C1 segment of cervical spinal cord (tissue), 14 donors: ENCODE results near the gene ZNF548.
A peak's percentile ranks its signal among the peaks of the same experiment; 100 is the strongest.
"Not testable (repeated sequence)": the region's sequence is repeated elsewhere in the genome, so short reads cannot be mapped to it uniquely, and the experiment has no call there.

Experiments used
- DNase-seq, 14 donors: peaks; one replicate each; lab custom pipeline; 2025; lab: John Stamatoyannopoulos, UW

Gene ZNF548

GRCh38 chr19:57389730-57390598 is at the start of gene ZNF548:
Gene ZNF548 (plus strand): TSS chr19:57389854. CDS start chr19:57390100, 246 bp downstream.
- peak; percentile 62 to 99 (median 94) for DNase-seq

GRCh38 chr19:57342582-57342981 is 47.1 kb upstream of the ZNF548 start:
- no peak for DNase-seq

GRCh38 chr19:57348136-57348535 is 41.5 kb upstream of the ZNF548 start:
- no peak for DNase-seq

- peak; percentile 52 to 97 (median 90) for DNase-seq
These were observed 38.5 kb upstream of the ZNF548 start, which contains the start of gene ZNF304 for GRCh38 chr19:57350877-57351805. Gene ZNF304 (plus strand): TSS chr19:57351271. CDS start chr19:57351665, 394 bp downstream.

- DNase-seq = no peak
These were observed 37.8 kb upstream of the ZNF548 start for GRCh38 chr19:57351867-57352266.

GRCh38 chr19:57355916-57356315 is 33.7 kb upstream of the ZNF548 start:
- no peak for DNase-seq

- no peak for DNase-seq
These were observed 32.2 kb upstream of the ZNF548 start for GRCh38 chr19:57357406-57357805.

- DNase-seq = no peak
These were observed 30.4 kb upstream of the ZNF548 start for GRCh38 chr19:57359300-57359699.

- no peak for DNase-seq
These were observed 27.2 kb upstream of the ZNF548 start for GRCh38 chr19:57362419-57362818.

- peak; percentile 77 to 100 (median 97) for DNase-seq
These were observed 26.5 kb upstream of the ZNF548 start, which contains the start of the genes TRAPPC2B and ZNF547 for GRCh38 chr19:57362997-57363687. Gene TRAPPC2B (plus strand): TSS chr19:57363551. CDS start chr19:57364834, 1,283 bp downstream. Gene ZNF547 (plus strand): TSS chr19:57363551. CDS start chr19:57368556, 5,005 bp downstream.

GRCh38 chr19:57363688-57364181 is 25.9 kb upstream of the ZNF548 start:
- DNase-seq = peak in 2 of 14 donors; percentile 1 to 40

- no peak for DNase-seq
These were observed 22.9 kb upstream of the ZNF548 start for GRCh38 chr19:57366776-57367175.

- DNase-seq = no peak
These were observed 15.5 kb upstream of the ZNF548 start for GRCh38 chr19:57374179-57374578.

- not testable (repeated sequence) for DNase-seq
These were observed 15.0 kb upstream of the ZNF548 start for GRCh38 chr19:57374647-57375046.

GRCh38 chr19:57376151-57376550 is 13.5 kb upstream of the ZNF548 start:
- no peak for DNase-seq

GRCh38 chr19:57377498-57378146 is 12.0 kb upstream of the ZNF548 start:
- no peak for DNase-seq

GRCh38 chr19:57380923-57381322 is 8.7 kb upstream of the ZNF548 start:
- DNase-seq = no peak

- no peak for DNase-seq
These were observed 6.7 kb upstream of the ZNF548 start for GRCh38 chr19:57382806-57383488.

- no peak for DNase-seq
These were observed 392 bp upstream of the ZNF548 start for GRCh38 chr19:57389194-57389729.

- no peak for DNase-seq
These were observed 6.1 kb downstream of the ZNF548 start for GRCh38 chr19:57395710-57396109.
